Measurements from ENCODE around the gene EYS.

EYS gene

DNA sequence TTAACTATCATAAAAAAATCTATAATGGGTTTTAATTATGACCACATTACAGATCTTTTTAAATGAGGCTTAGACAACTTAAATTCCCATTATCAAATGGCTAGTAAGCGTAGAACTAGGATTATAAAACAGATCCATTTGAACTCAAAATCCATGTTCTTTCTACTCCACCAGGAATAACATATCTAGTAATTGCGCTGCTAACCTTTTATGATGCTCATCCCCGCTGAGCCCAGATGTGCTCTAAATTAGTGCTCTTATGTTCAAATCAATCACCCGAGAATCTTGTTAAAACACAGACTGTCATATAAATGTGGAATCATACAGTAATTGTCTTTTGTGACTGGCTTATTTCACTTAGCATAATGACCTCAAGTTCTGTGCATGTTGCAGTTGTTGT, 1168.3 kb downstream of the EYS start:
- H3K4me2 ChIP-seq, result no peak overlapping the region
- no peaks in the 10 kb centered on the region for H3K4me1 ChIP-seq (ENCODE audit: low read depth, poor library complexity, severe bottlenecking)
- no peaks in the 10 kb centered on the region for H3K36me3 ChIP-seq (ENCODE audit: insufficient read depth)
- H3K27me3 ChIP-seq (ENCODE audit: insufficient read depth, low read depth), result no peaks in the 10 kb centered on the region
- H4K20me1 ChIP-seq (ENCODE audit: insufficient read depth), result no peaks in the 10 kb centered on the region
- no peak overlapping the region for H2AFZ ChIP-seq (ENCODE audit: low read depth)
- H3K4me3 ChIP-seq (IDR thresholded peaks at IDR 0.05; ENCODE audit: insufficient read depth, low read depth, low read length), result no peak overlapping the region
- no peak overlapping the region for H3K27ac ChIP-seq
- H3K79me2 ChIP-seq (ENCODE audit: insufficient read depth, low read depth), result no peaks in the 10 kb centered on the region
- no peak overlapping the region for H3K9ac ChIP-seq
- TF ChIP-seq, protein P1, sequence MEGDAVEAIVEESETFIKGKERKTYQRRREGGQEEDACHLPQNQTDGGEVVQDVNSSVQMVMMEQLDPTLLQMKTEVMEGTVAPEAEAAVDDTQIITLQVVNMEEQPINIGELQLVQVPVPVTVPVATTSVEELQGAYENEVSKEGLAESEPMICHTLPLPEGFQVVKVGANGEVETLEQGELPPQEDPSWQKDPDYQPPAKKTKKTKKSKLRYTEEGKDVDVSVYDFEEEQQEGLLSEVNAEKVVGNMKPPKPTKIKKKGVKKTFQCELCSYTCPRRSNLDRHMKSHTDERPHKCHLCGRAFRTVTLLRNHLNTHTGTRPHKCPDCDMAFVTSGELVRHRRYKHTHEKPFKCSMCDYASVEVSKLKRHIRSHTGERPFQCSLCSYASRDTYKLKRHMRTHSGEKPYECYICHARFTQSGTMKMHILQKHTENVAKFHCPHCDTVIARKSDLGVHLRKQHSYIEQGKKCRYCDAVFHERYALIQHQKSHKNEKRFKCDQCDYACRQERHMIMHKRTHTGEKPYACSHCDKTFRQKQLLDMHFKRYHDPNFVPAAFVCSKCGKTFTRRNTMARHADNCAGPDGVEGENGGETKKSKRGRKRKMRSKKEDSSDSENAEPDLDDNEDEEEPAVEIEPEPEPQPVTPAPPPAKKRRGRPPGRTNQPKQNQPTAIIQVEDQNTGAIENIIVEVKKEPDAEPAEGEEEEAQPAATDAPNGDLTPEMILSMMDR (conservative IDR thresholded peaks at IDR 0.05; ENCODE audit: low read depth, low read length), result no peak

DNA sequence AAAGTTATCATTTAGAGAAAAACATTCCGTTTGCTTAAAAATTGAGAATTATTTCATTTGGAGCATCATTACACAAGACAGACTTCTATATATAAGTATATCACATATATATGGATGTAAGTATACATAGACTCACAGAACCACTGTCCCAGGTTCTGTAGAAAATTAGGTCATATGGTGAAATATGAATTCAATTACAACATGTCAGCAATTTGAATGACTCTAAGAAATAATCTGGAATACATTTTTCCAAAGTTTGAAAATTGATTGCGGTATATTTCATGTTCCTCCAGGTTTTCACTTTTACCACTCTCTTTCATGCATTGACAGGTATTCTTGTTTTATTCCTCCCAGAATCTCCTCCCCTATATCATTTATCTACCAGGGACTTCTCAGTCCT, 1179.1 kb downstream of the EYS start:
- Histone ChIP-seq H3K4me2 (no peak overlapping the region), H3K4me3 (IDR thresholded peaks at IDR 0.05; ENCODE audit: insufficient read depth, low read depth, low read length) (no peak overlapping the region), H3K36me3 (ENCODE audit: insufficient read depth) (no peaks in the 10 kb centered on the region), H3K79me2 (ENCODE audit: insufficient read depth, low read depth) (no peaks in the 10 kb centered on the region), H3K4me1 (ENCODE audit: low read depth, poor library complexity, severe bottlenecking) (peaks cover 2% of the 10 kb centered on the region), H3K27me3 (ENCODE audit: insufficient read depth, low read depth) (no peaks in the 10 kb centered on the region), H4K20me1 (ENCODE audit: insufficient read depth) (no peaks in the 10 kb centered on the region), H2AFZ (ENCODE audit: low read depth) (no peak overlapping the region), H3K9ac (no peak overlapping the region), H3K27ac (no peak overlapping the region)
- TF ChIP-seq, protein P1 (conservative IDR thresholded peaks at IDR 0.05; ENCODE audit: low read depth, low read length), result no peak

DNA sequence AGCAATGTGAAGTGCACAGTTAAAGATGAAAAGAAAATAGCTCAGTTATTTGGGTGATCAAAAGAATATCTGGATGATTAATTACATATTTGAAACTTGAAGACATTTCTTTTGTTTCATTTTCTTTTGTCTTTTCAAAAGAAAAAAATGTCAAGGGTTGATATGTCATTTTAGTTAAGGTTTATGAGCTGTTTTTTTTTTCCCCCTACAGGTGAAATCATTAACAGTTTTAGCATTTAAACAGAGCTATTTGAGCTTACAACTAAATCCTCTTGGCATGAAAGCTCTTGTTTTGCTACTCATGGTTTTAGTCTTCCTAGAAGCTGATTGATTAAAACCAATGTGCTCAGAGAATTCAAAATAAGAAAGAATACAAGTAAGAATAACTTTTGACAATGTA, 1184.2 kb downstream of the EYS start:
- Histone ChIP-seq H3K4me1 (ENCODE audit: low read depth, poor library complexity, severe bottlenecking) (peaks cover 44% of the 10 kb centered on the region), H3K9ac (no peak overlapping the region), H3K27ac (no peak overlapping the region), H4K20me1 (ENCODE audit: insufficient read depth) (no peaks in the 10 kb centered on the region), H2AFZ (ENCODE audit: low read depth) (no peak overlapping the region), H3K36me3 (ENCODE audit: insufficient read depth) (no peaks in the 10 kb centered on the region), H3K4me3 (IDR thresholded peaks at IDR 0.05; ENCODE audit: insufficient read depth, low read depth, low read length) (no peak overlapping the region), H3K4me2 (no peak overlapping the region), H3K79me2 (ENCODE audit: insufficient read depth, low read depth) (no peaks in the 10 kb centered on the region), H3K27me3 (ENCODE audit: insufficient read depth, low read depth) (no peaks in the 10 kb centered on the region)
- TF ChIP-seq, protein P1 (conservative IDR thresholded peaks at IDR 0.05; ENCODE audit: low read depth, low read length), result 0 out of 2 replicates have a peak, but pooled peaks have one; percentile 12

DNA sequence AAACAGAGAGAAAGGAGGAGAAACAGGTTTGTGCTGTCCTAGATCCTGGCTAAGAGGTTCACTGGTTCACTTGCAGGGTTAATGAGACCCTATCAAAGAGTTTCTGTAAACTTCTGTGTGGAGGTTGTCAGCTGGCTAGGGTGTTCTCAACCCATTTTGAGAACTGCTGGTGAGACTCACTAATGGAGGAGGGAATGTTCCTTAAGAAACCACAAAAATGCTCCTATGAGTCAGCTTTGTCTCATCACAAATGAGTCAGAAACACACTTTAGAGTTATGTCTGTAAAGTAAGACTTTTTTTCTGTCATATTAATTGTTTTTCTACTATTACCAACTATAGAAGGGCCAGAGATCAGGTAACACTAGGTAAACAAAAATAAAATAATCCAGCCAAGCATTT, 1187.0 kb downstream of the EYS start:
- TF ChIP-seq, protein P1 (conservative IDR thresholded peaks at IDR 0.05; ENCODE audit: low read depth, low read length), result no peak
- no peaks in the 10 kb centered on the region for H4K20me1 ChIP-seq (ENCODE audit: insufficient read depth)
- H2AFZ ChIP-seq (ENCODE audit: low read depth), result peak overlapping the region; percentile 29; the same call in 1 of the 2 replicates
- peak overlapping the region; percentile 67 for H3K27ac ChIP-seq
- no peaks in the 10 kb centered on the region for H3K27me3 ChIP-seq (ENCODE audit: insufficient read depth, low read depth)
- peaks cover 64% of the 10 kb centered on the region for H3K4me1 ChIP-seq (ENCODE audit: low read depth, poor library complexity, severe bottlenecking)
- no peak overlapping the region; the same call in 1 of the 2 replicates for H3K9ac ChIP-seq
- no peaks in the 10 kb centered on the region for H3K79me2 ChIP-seq (ENCODE audit: insufficient read depth, low read depth)
- no peaks in the 10 kb centered on the region for H3K36me3 ChIP-seq (ENCODE audit: insufficient read depth)
- H3K4me3 ChIP-seq (IDR thresholded peaks at IDR 0.05; ENCODE audit: insufficient read depth, low read depth, low read length), result no peak overlapping the region
- H3K4me2 ChIP-seq, result peak overlapping the region; percentile 52
